H1 (cell line): ENCODE measurements around the gene RASSF5. TPM values are rescaled to one million over a fixed set of nuclear protein-coding genes. Genes with fewer than 3 reads are reported as not detected.

Source experiments
- CTCF ChIA-PET: fragments of 300-600 bp; sonication (Branson Sonifier 250); formaldehyde crosslinking; loops from one replicate; lab custom pipeline; 2021; ENCODE audit not compliant: partially characterized antibody; lab: Charles Lee
- POLR2A ChIA-PET: fragments of 300-600 bp; sonication (Branson Sonifier 250); formaldehyde crosslinking; loops from one replicate; lab custom pipeline; 2021; ENCODE audit warnings: inconsistent platforms; ENCODE audit not compliant: partially characterized antibody; lab: Charles Lee
- DNase-seq, 2 experiments: peaks; one replicate each; pipeline versions ENCODE4 v3.0.0 to v3.0.0-alpha.2; 2010 to 2022; ENCODE audit warnings: low spot score in 2 of 2, low read depth in 1 of 2, mixed read lengths in 1 of 2
- FAIRE-seq: peaks from 2 replicates; lab custom pipeline; 2011; peaks lifted over from hg19 to GRCh38; lab: Jason Lieb, UNC
- H2AFZ ChIP-seq: 2 replicates; pipeline ENCODE4 v1.8.1; 2012; ENCODE audit warnings: low read length, inconsistent platforms
- H2AK5ac ChIP-seq: 2 replicates; pipeline ENCODE4 v1.6.1; 2013; ENCODE audit warnings: low read depth, low read length
- H2BK120ac ChIP-seq: replicated peaks from 2 replicates; pipeline ENCODE3; 2013; ENCODE audit warnings: low read depth, low read length, inconsistent platforms
- H2BK12ac ChIP-seq: 2 replicates; pipeline ENCODE4 v1.6.1; 2013; ENCODE audit warnings: low read depth, low read length
- H2BK15ac ChIP-seq: 2 replicates; pipeline ENCODE4 v1.6.1; 2013; ENCODE audit warnings: low read length
- H2BK20ac ChIP-seq: 2 replicates; pipeline ENCODE4 v1.6.1; 2013; ENCODE audit warnings: low read length
- H2BK5ac ChIP-seq: 2 replicates; pipeline ENCODE4 v1.6.1; 2013; ENCODE audit warnings: low read depth, low read length
- H3K14ac ChIP-seq: 2 replicates; pipeline ENCODE4 v1.6.1; 2013; ENCODE audit warnings: inconsistent platforms; ENCODE audit not compliant: insufficient read length
- H3K18ac ChIP-seq: 2 replicates; pipeline ENCODE4 v1.6.1; 2013; ENCODE audit warnings: low read length; ENCODE audit errors: extremely low read depth
- H3K23ac ChIP-seq: 2 replicates; pipeline ENCODE4 v1.6.1; 2013; ENCODE audit warnings: inconsistent platforms; ENCODE audit not compliant: insufficient read length
- H3K23me2 ChIP-seq: 2 replicates; pipeline ENCODE4 v1.6.1; 2013; ENCODE audit warnings: low read depth, low read length
- H3K27ac ChIP-seq: 2 replicates; pipeline ENCODE4 v1.6.1; 2011; ENCODE audit warnings: low read depth, low read length, inconsistent platforms
- H3K27me3 ChIP-seq, 4 experiments: replicated peaks in 1 of 4; 1 replicate in 1 of 4; 2 replicates in 3 of 4; pipeline versions ENCODE4 v1.6.1 to v1.8.1; 2011 to 2013; ENCODE audit warnings: low read length in 3 of 4, mild to moderate bottlenecking in 3 of 4, inconsistent platforms in 2 of 4, mixed read lengths in 2 of 4, moderate library complexity in 1 of 4; ENCODE audit not compliant: control insufficient read depth in 3 of 4, insufficient read depth in 3 of 4; ENCODE audit errors: extremely low read depth in 1 of 4
- H3K36me3 ChIP-seq, 4 experiments: 2 replicates each; pipeline versions ENCODE4 v1.6.1 to v1.8.1; 2011 to 2013; ENCODE audit warnings: mild to moderate bottlenecking in 4 of 4, low read length in 3 of 4, moderate library complexity in 2 of 4, control low read depth in 1 of 4, inconsistent platforms in 1 of 4; ENCODE audit not compliant: insufficient read depth in 4 of 4, control insufficient read depth in 2 of 4
- H3K4ac ChIP-seq: replicated peaks from 2 replicates; pipeline ENCODE3; 2013; ENCODE audit warnings: low read length, low read depth, mixed read lengths, inconsistent platforms; ENCODE audit not compliant: insufficient read length
- H3K4me1 ChIP-seq, 4 experiments: replicated peaks in 1 of 4; 1 replicate in 1 of 4; 2 replicates in 3 of 4; pipeline versions ENCODE4 v1.6.1 to v1.8.1; 2011 to 2013; ENCODE audit warnings: low read length in 3 of 4, inconsistent platforms in 2 of 4, mixed read lengths in 1 of 4; ENCODE audit not compliant: insufficient read depth in 4 of 4, control insufficient read depth in 3 of 4
- H3K4me2 ChIP-seq, 2 experiments: 2 replicates each; pipeline versions ENCODE4 v1.6.1 to v1.8.1; 2011 to 2013; ENCODE audit warnings: low read depth in 2 of 2, low read length in 2 of 2, control low read depth in 1 of 2, inconsistent platforms in 1 of 2, mild to moderate bottlenecking in 1 of 2; ENCODE audit not compliant: insufficient read depth in 1 of 2
- H3K4me3 ChIP-seq, 4 experiments: fragments of 200-600, 300-600 bp in 1 of 4; sonication (generic), shearing (Covaris generic), sonication (Bioruptor Twin) in 1 of 4; 2 replicates each; pipeline versions ENCODE4 v1.5.1 to v1.8.1; 2011 to 2016; ENCODE audit warnings: low read length in 4 of 4, low read depth in 3 of 4, control low read depth in 2 of 4, inconsistent platforms in 2 of 4, mild to moderate bottlenecking in 2 of 4, mixed read lengths in 1 of 4, moderate library complexity in 1 of 4; ENCODE audit not compliant: insufficient read depth in 2 of 4; ENCODE audit errors: extremely low read depth in 1 of 4
- H3K56ac ChIP-seq: replicated peaks from 2 replicates; pipeline ENCODE3; 2013; ENCODE audit warnings: low read depth, mild to moderate bottlenecking, mixed read lengths, low read length, inconsistent platforms; ENCODE audit not compliant: insufficient read length
- H3K79me1 ChIP-seq: 2 replicates; pipeline ENCODE4 v1.6.1; 2013; ENCODE audit warnings: low read depth, low read length, control low read depth
- H3K79me2 ChIP-seq, 2 experiments: 2 replicates each; pipeline versions ENCODE4 v1.6.1 to v1.8.1; 2012 to 2013; ENCODE audit warnings: low read length in 2 of 2, mild to moderate bottlenecking in 2 of 2, inconsistent platforms in 1 of 2; ENCODE audit not compliant: insufficient read depth in 2 of 2, control insufficient read depth in 1 of 2
- H3K9ac ChIP-seq, 4 experiments: replicated peaks in 1 of 4; 1 replicate in 1 of 4; 2 replicates in 3 of 4; pipeline versions ENCODE4 v1.6.1 to v1.8.1; 2011 to 2013; ENCODE audit warnings: low read depth in 3 of 4, low read length in 3 of 4, control low read depth in 2 of 4, mild to moderate bottlenecking in 2 of 4, moderate library complexity in 2 of 4, inconsistent platforms in 1 of 4; ENCODE audit errors: extremely low read depth in 1 of 4
- H3K9me3 ChIP-seq, 2 experiments: 2 replicates each; pipeline versions ENCODE4 v1.6.1 to v1.8.1; 2012 to 2013; ENCODE audit warnings: mild to moderate bottlenecking in 2 of 2, moderate library complexity in 2 of 2, control low read depth in 1 of 2, inconsistent platforms in 1 of 2, low read depth in 1 of 2, low read length in 1 of 2, mixed read lengths in 1 of 2; ENCODE audit not compliant: insufficient read depth in 2 of 2
- H4K20me1 ChIP-seq, 2 experiments: replicated peaks in 1 of 2; 2 replicates each; pipeline versions ENCODE3 to v1.8.1; 2011 to 2013; ENCODE audit warnings: inconsistent platforms in 2 of 2, low read length in 2 of 2, mild to moderate bottlenecking in 1 of 2; ENCODE audit not compliant: insufficient read depth in 2 of 2, control insufficient read depth in 1 of 2
- H4K5ac ChIP-seq: 2 replicates; pipeline ENCODE4 v1.6.1; 2013; ENCODE audit warnings: low read length, low read depth, mixed read lengths, inconsistent platforms; ENCODE audit not compliant: insufficient read length
- H4K8ac ChIP-seq: 2 replicates; pipeline ENCODE4 v1.8.0; 2013; ENCODE audit warnings: mild to moderate bottlenecking, moderate library complexity, low read length, inconsistent platforms; ENCODE audit not compliant: insufficient read depth; ENCODE audit errors: extremely low read depth
- H4K91ac ChIP-seq: replicated peaks from 2 replicates; pipeline ENCODE3; 2013; ENCODE audit warnings: low read length, mixed read lengths, inconsistent platforms; ENCODE audit not compliant: insufficient read length
- BACH1 ChIP-seq: IDR thresholded peaks from 2 replicates; pipeline ENCODE4 v1.6.1; 2012; ENCODE audit warnings: low read length, improper control_type of control experiment
- HDAC6 ChIP-seq: IDR thresholded peaks from one replicate; pipeline ENCODE4 v1.7.1; 2012; ENCODE audit warnings: low read depth, mild to moderate bottlenecking, inconsistent platforms, low read length, moderate library complexity
- MAFK ChIP-seq: IDR thresholded peaks from 2 replicates; pipeline ENCODE4 v1.6.1; 2012; ENCODE audit warnings: low read depth, mild to moderate bottlenecking, improper control_type of control experiment, low read length
- WGBS, 2 experiments: shearing (Covaris generic) in 1 of 2; methylation state at CpG; one replicate each; pipeline versions ENCODE4 v1.1.6 to v1.1.7; 2013 to 2015; ENCODE audit warnings: low lambda C conversion rate in 2 of 2, mixed read lengths in 2 of 2, inconsistent platforms in 1 of 2, low coverage in 1 of 2, missing lambda C conversion rate in 1 of 2; ENCODE audit not compliant: insufficient replicate concordance in 2 of 2, insufficient coverage in 1 of 2, insufficient read length in 1 of 2; ENCODE audit errors: extremely low coverage in 1 of 2, missing lambda C conversion rate in 1 of 2; 5-methylcytosine and 5-hydroxymethylcytosine counted together
- polyA plus RNA-seq, 7 experiments: library from polyadenylated mRNA; depleted of rRNA in 3 of 7; stranded (reverse) in 5 of 7; unstranded in 2 of 7; fragments of >200 nt in 5 of 7; fragments of 200-250 nt in 2 of 7; gene quantifications; 1 replicate in 5 of 7; 2 replicates in 1 of 7; 4 replicates in 1 of 7; pipeline versions ENCODE4 v1.2.1 to v1.2.3, GENCODE V29; 2011 to 2013; ENCODE audit warnings: missing spikeins in 2 of 7, mixed read lengths in 2 of 7
- total RNA-seq: library from RNA; stranded (reverse); fragmentation: NEBNext Ultra II Directional; extraction: Animal tissue kit (Norgen Biotek cat#: 25700); gene quantifications from 2 replicates; pipeline ENCODE4 v1.2.1, GENCODE V29; 2021

RASSF5 gene
- total and polyA plus RNA-seq, 2 of the 8 experiments (the other 6 are each of a cell fraction or from before 2014, with no cell fraction given) = 0.82 to 1.8 TPM

DNA sequence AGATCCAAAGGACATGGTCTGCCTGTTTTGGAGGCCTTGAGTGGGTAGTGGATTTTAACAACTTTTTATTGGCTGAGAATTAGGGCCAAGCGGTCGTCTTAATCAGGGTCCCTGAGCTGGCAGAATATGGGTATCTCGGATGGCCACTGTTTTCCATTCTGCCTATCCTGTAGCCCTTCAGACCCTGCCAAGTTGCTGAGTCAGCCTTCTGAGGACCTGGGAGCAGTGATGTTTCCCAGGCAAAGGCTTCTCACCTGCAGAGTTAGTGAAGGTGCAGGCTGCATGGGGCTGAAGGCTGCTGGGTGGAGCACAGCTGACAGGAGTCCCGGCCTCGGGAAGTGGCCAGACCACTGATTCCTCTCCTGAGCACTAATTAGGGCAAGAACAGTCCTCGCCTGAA is 11.4 kb downstream of the RASSF5 start:
- Histone ChIP-seq H3K4ac (no peak overlapping the region), H2AFZ (no peak overlapping the region), H3K79me2 (no peaks in the 10 kb centered on the region), H3K9me3 (no peaks in the 10 kb centered on the region), H2BK5ac (no peak overlapping the region), H3K4me3 (no peak overlapping the region), H2AK5ac (no peak overlapping the region), H3K9ac (no peak overlapping the region), H4K5ac (no peak overlapping the region), H4K20me1 (peaks cover 0 to 2% of the 10 kb centered on the region in 2 experiments), H4K91ac (no peak overlapping the region), H3K14ac (no peak overlapping the region), H2BK12ac (no peak overlapping the region), H3K4me1 (no peaks in the 10 kb centered on the region), H3K23ac (no peak overlapping the region), H2BK120ac (no peak overlapping the region), H3K27me3 (no peaks in the 10 kb centered on the region), H3K36me3 (no peaks in the 10 kb centered on the region), H3K18ac (no peak overlapping the region), H2BK20ac (no peak overlapping the region), H3K79me1 (no peaks in the 10 kb centered on the region), H2BK15ac (no peak overlapping the region), H3K23me2 (no peaks in the 10 kb centered on the region), H4K8ac (no peak overlapping the region), H3K27ac (no peak overlapping the region), H3K56ac (no peak overlapping the region), H3K4me2 (no peak overlapping the region)
- TF ChIP-seq MAFK (peak; percentile 70; the same call in 1 of the 2 replicates), BACH1 (peak; percentile 52; the same call in 1 of the 2 replicates), HDAC6 (no peak)
- no peak for DNase-seq
- FAIRE-seq = no peak
- ChIA-PET CTCF (interaction anchor here (1.0 to 5.8 kb wide), 9 partner anchors 10 to 146 kb away, joined by 3 to 29 read pairs (median 10); partner anchors contain the start of gene RASSF5), POLR2A (interaction anchor here (0.8 kb wide), 1 partner anchor 12 kb away, joined by 4 read pairs; the partner anchor contains the start of gene RASSF5)
- WGBS, 2 experiments = 93% methylated on average over 6 of the region's 6 CpGs; no CpG with 5 or more reads in 1 of the 2 experiments
